IMR-90 (cell line): ENCODE results near the gene PDHA2. TPM values are rescaled to one million over a fixed set of nuclear protein-coding genes. Genes with fewer than 3 reads are reported as not detected.

Source experiments
- ATAC-seq: fragments of 200-7000 bp; cut with Tn5 transposase; 2 replicates; pipeline ENCODE4 v1.9.1; 2020; ENCODE audit warnings: low read depth, mild to moderate bottlenecking, moderate library complexity
- BruUV-seq: library from RNA; stranded (reverse); fragments of 400-500 nt; replicated peaks from 2 replicates; lab custom pipeline; 2021; lab: Mats Ljungman, UMichigan
- CTCF ChIA-PET: fragments of 300-600 bp; formaldehyde crosslinking; extraction: SDS; loops from one replicate; lab custom pipeline; 2021; ENCODE audit warnings: antibody characterized with exemption; lab: Yijun Ruan, JAX
- POLR2A ChIA-PET: fragments of 300-600 bp; sonication (Branson Sonifier 250); formaldehyde crosslinking; loops from one replicate; lab custom pipeline; 2022; ENCODE audit warnings: antibody characterized with exemption; ENCODE audit not compliant: unreplicated experiment; lab: Charles Lee
- DNase-seq: peaks from one replicate; pipeline ENCODE4 v3.0.0; 2013
- H2AFZ ChIP-seq: replicated peaks from 2 replicates; pipeline ENCODE3; 2013; ENCODE audit warnings: low read length, mild to moderate bottlenecking; ENCODE audit not compliant: poor library complexity
- H2AK5ac ChIP-seq: 2 replicates; pipeline ENCODE4 v1.6.1; 2013; ENCODE audit warnings: low read depth, low read length, inconsistent platforms
- H2AK9ac ChIP-seq: replicated peaks from 2 replicates; pipeline ENCODE3; 2013; ENCODE audit warnings: mild to moderate bottlenecking, low read depth, low read length, moderate library complexity; ENCODE audit not compliant: poor library complexity
- H2BK120ac ChIP-seq: 2 replicates; pipeline ENCODE4 v1.6.1; 2013; ENCODE audit warnings: low read depth, low read length, inconsistent platforms
- H2BK15ac ChIP-seq: 3 replicates; pipeline ENCODE4 v1.6.1; 2013; ENCODE audit warnings: low read depth, low read length, inconsistent platforms
- H2BK20ac ChIP-seq: 2 replicates; pipeline ENCODE4 v1.6.1; 2013; ENCODE audit warnings: low read depth, mild to moderate bottlenecking, inconsistent platforms, low read length, moderate library complexity
- H2BK5ac ChIP-seq: 2 replicates; pipeline ENCODE4 v1.6.1; 2013; ENCODE audit warnings: mild to moderate bottlenecking, low read depth, low read length, inconsistent platforms; ENCODE audit not compliant: poor library complexity, severe bottlenecking
- H3K14ac ChIP-seq: replicated peaks from 2 replicates; pipeline ENCODE4 v1.6.1; 2013; ENCODE audit warnings: low read depth, low read length, inconsistent platforms
- H3K18ac ChIP-seq: 2 replicates; pipeline ENCODE4 v1.6.1; 2013; ENCODE audit warnings: low read depth, low read length, control low read depth
- H3K23ac ChIP-seq: 2 replicates; pipeline ENCODE4 v1.6.1; 2013; ENCODE audit warnings: low read depth, low read length, inconsistent platforms
- H3K27ac ChIP-seq: 2 replicates; pipeline ENCODE4 v1.5.1; 2013; ENCODE audit warnings: mild to moderate bottlenecking, control low read depth, low read length; ENCODE audit not compliant: insufficient read depth
- H3K27me3 ChIP-seq: 2 replicates; pipeline ENCODE4 v1.6.1; 2013; ENCODE audit warnings: low read length; ENCODE audit not compliant: control insufficient read depth, insufficient read depth
- H3K36me3 ChIP-seq: 2 replicates; pipeline ENCODE4 v1.6.1; 2013; ENCODE audit warnings: low read length, mixed read lengths; ENCODE audit not compliant: control insufficient read depth, insufficient read depth
- H3K4ac ChIP-seq: 2 replicates; pipeline ENCODE4 v1.6.1; 2013; ENCODE audit warnings: low read depth, low read length, inconsistent platforms
- H3K4me1 ChIP-seq: 2 replicates; pipeline ENCODE4 v1.6.1; 2013; ENCODE audit warnings: low read length, mixed read lengths; ENCODE audit not compliant: control insufficient read depth, insufficient read depth
- H3K4me2 ChIP-seq: 2 replicates; pipeline ENCODE4 v1.6.1; 2013; ENCODE audit warnings: low read depth, mild to moderate bottlenecking, control low read depth, low read length, moderate library complexity
- H3K4me3 ChIP-seq: 2 replicates; pipeline ENCODE4 v1.5.1; 2013; ENCODE audit warnings: low read depth, mild to moderate bottlenecking, control low read depth, low read length, moderate library complexity; ENCODE audit not compliant: insufficient read depth
- H3K56ac ChIP-seq: 2 replicates; pipeline ENCODE4 v1.6.1; 2013; ENCODE audit warnings: low read length, inconsistent platforms; ENCODE audit not compliant: insufficient read depth; ENCODE audit errors: extremely low read depth
- H3K79me1 ChIP-seq, 2 experiments: 2 replicates each; pipeline ENCODE4 v1.6.1; 2013; ENCODE audit warnings: low read length in 2 of 2, inconsistent platforms in 1 of 2, low read depth in 1 of 2
- H3K9ac ChIP-seq: 2 replicates; pipeline ENCODE4 v1.6.1; 2013; ENCODE audit warnings: low read depth, low read length, control low read depth
- H3K9me1 ChIP-seq: 2 replicates; pipeline ENCODE4 v1.6.1; 2013; ENCODE audit warnings: low read length, inconsistent platforms; ENCODE audit not compliant: insufficient read depth
- H3K9me3 ChIP-seq: 2 replicates; pipeline ENCODE4 v1.6.1; 2013; ENCODE audit warnings: low read length; ENCODE audit not compliant: control insufficient read depth, insufficient read depth
- H4K20me1 ChIP-seq: 2 replicates; pipeline ENCODE4 v1.6.1; 2013; ENCODE audit warnings: low read length, inconsistent platforms; ENCODE audit not compliant: insufficient read depth
- H4K5ac ChIP-seq: 2 replicates; pipeline ENCODE4 v1.6.1; 2013; ENCODE audit warnings: mild to moderate bottlenecking, low read depth, low read length, control low read depth
- H4K8ac ChIP-seq, 2 experiments: 2 replicates each; pipeline ENCODE4 v1.6.1; 2013; ENCODE audit warnings: low read depth in 2 of 2, low read length in 2 of 2, control low read depth in 1 of 2, inconsistent platforms in 1 of 2
- H4K91ac ChIP-seq: 2 replicates; pipeline ENCODE4 v1.6.1; 2013; ENCODE audit warnings: low read depth, low read length, inconsistent platforms; ENCODE audit not compliant: insufficient read depth
- BHLHE40 ChIP-seq: fragments of 150-350 bp; IDR thresholded peaks from 2 replicates; pipeline ENCODE4 v1.6.1; 2016; ENCODE audit warnings: mild to moderate bottlenecking, low read depth, low read length
- CEBPB ChIP-seq: IDR thresholded peaks from 2 replicates; pipeline ENCODE4 v1.6.1; 2012; ENCODE audit warnings: low read depth, low read length, improper control_type of control experiment
- ELK1 ChIP-seq: fragments of 150-350 bp; IDR thresholded peaks from 2 replicates; pipeline ENCODE4 v1.6.1; 2016; ENCODE audit warnings: low read depth, mild to moderate bottlenecking, low read length, moderate library complexity, borderline replicate concordance
- MAFK ChIP-seq: IDR thresholded peaks from 2 replicates; pipeline ENCODE4 v1.6.1; 2012; ENCODE audit warnings: low read depth, low read length, improper control_type of control experiment
- MAZ ChIP-seq: IDR thresholded peaks from 2 replicates; pipeline ENCODE4 v1.6.1; 2012; ENCODE audit warnings: low read depth, mild to moderate bottlenecking, low read length, improper control_type of control experiment, moderate library complexity, borderline replicate concordance
- MXI1 ChIP-seq: IDR thresholded peaks from 2 replicates; pipeline ENCODE4 v1.6.1; 2012; ENCODE audit warnings: low read depth, mild to moderate bottlenecking, low read length, moderate library complexity, borderline replicate concordance
- NFE2L2 ChIP-seq: fragments of 150-350 bp; IDR thresholded peaks from 2 replicates; pipeline ENCODE4 v1.6.1; 2016; ENCODE audit warnings: low read depth, mild to moderate bottlenecking, low read length
- POLR2A ChIP-seq: IDR thresholded peaks from 2 replicates; pipeline ENCODE4 v1.6.1; 2012; ENCODE audit warnings: mild to moderate bottlenecking, low read depth, low read length
- RCOR1 ChIP-seq: IDR thresholded peaks from 2 replicates; pipeline ENCODE4 v1.6.1; 2012; ENCODE audit warnings: mild to moderate bottlenecking, low read length, improper control_type of control experiment; ENCODE audit not compliant: insufficient replicate concordance
- RFX5 ChIP-seq: IDR thresholded peaks from 2 replicates; pipeline ENCODE4 v1.8.0; 2012; ENCODE audit warnings: low read depth, mild to moderate bottlenecking, low read length, moderate library complexity
- SMC3 ChIP-seq: fragments of 150-350 bp; IDR thresholded peaks from 2 replicates; pipeline ENCODE4 v1.6.1; 2016; ENCODE audit warnings: low read depth, mild to moderate bottlenecking, antibody characterized with exemption, low read length, moderate library complexity
- USF2 ChIP-seq: fragments of 150-350 bp; IDR thresholded peaks from 2 replicates; pipeline ENCODE4 v1.6.1; 2017; ENCODE audit warnings: mild to moderate bottlenecking, antibody characterized with exemption, low read length, low read depth
- dilution Hi-C: fragments of 300-500 bp; cut with HindIII; formaldehyde crosslinking; loops from one replicate; pipeline ENCODE4 v1.14.3; 2018; ENCODE audit warnings: low sequenced_read_pairs; ENCODE audit not compliant: unreplicated experiment
- in situ Hi-C: fragments of 300-500 bp; cut with MboI; formaldehyde crosslinking; loops from 3 replicates; pipeline ENCODE4 v1.14.3; 2019; ENCODE audit warnings: low sequenced_read_pairs, inconsistent platforms, mixed read lengths
- intact Hi-C: fragments of 100-400 bp; cut with micrococcal nuclease; formaldehyde crosslinking; loops from 2 replicates; pipeline ENCODE4 v1.10.0; 2022
- polyA plus RNA-seq, 3 experiments: library from polyadenylated mRNA; depleted of rRNA; stranded (reverse); fragments of >200 nt; gene quantifications; 2 replicates each; pipeline ENCODE4 v1.2.3, GENCODE V29; 2012; ENCODE audit warnings: low replicate concordance in 1 of 3
- total RNA-seq: library from RNA; depleted of rRNA; stranded (reverse); fragments of >200 nt; gene quantifications from 2 replicates; pipeline ENCODE4 v1.2.3, GENCODE V29; 2012

PDHA2 gene
- total and polyA plus RNA-seq, 2 of the 4 experiments (the other 2 are of a cell fraction) = not detected

GRCh38 chr4:95833711-95834194 is 6.1 kb upstream of the PDHA2 start:
- H3K79me1 ChIP-seq = no peaks in the 10 kb centered on the region
- H3K9ac ChIP-seq = no peak overlapping the region
- H3K27ac ChIP-seq = no peak overlapping the region
- ChIA-PET POLR2A (no interaction called here), CTCF (no interaction called here)
- no peaks in the 10 kb centered on the region for H3K4me1 ChIP-seq
- no peak overlapping the region for H3K4ac ChIP-seq
- H2AK9ac ChIP-seq = no peak overlapping the region
- no peak overlapping the region for H3K4me3 ChIP-seq
- no peak overlapping the region for H3K4me2 ChIP-seq
- H3K9me3 ChIP-seq = peaks cover 3% of the 10 kb centered on the region
- no peaks in the 10 kb centered on the region for H4K20me1 ChIP-seq
- ATAC-seq (no peak), DNase-seq (no peak)
- H4K5ac ChIP-seq = no peak overlapping the region
- H3K18ac ChIP-seq = no peak overlapping the region
- H3K9me1 ChIP-seq = no peaks in the 10 kb centered on the region
- no peak overlapping the region for H4K91ac ChIP-seq
- no peak overlapping the region for H3K56ac ChIP-seq
- H4K8ac ChIP-seq = no peak overlapping the region
- no peak overlapping the region for H2BK20ac ChIP-seq
- BruUV-seq = no TSS peak
- no peak overlapping the region for H2AFZ ChIP-seq
- H3K27me3 ChIP-seq = no peaks in the 10 kb centered on the region
- intact Hi-C loops (no loop called here), dilution Hi-C loops (no loop called here), in situ Hi-C loops (no loop called here)
- no peak overlapping the region for H2BK120ac ChIP-seq
- no peak overlapping the region for H2BK15ac ChIP-seq
- no peak overlapping the region for H3K23ac ChIP-seq
- no peak for TF ChIP-seq ELK1
- TF ChIP-seq NFE2L2 = no peak
- no peak for TF ChIP-seq SMC3
- TF ChIP-seq MAZ = no peak
- no peak for TF ChIP-seq MAFK
- TF ChIP-seq USF2 = no peak
- no peak for TF ChIP-seq MXI1
- TF ChIP-seq CEBPB = no peak
- TF ChIP-seq RCOR1 = no peak
- TF ChIP-seq BHLHE40 = no peak
- TF ChIP-seq RFX5 = no peak
- TF ChIP-seq POLR2A = no peak
- no peak overlapping the region for H3K14ac ChIP-seq
- no peak overlapping the region for H2AK5ac ChIP-seq
- H2BK5ac ChIP-seq = no peak overlapping the region
- no peaks in the 10 kb centered on the region for H3K36me3 ChIP-seq
